22Rv1 (cell line): ENCODE measurements around the gene COX14.

Experiments
- H3K27ac ChIP-seq: fragments of 450-650 bp; 2 replicates; pipeline ENCODE4 v1.5.1; 2017
- ZFX ChIP-seq: fragments of 450-650 bp; IDR thresholded peaks from 2 replicates; pipeline ENCODE4 v1.6.1; 2017; ENCODE audit warnings: antibody characterized with exemption, borderline replicate concordance
- TF ChIP-seq, protein P1 (sequence below): fragments of 450-650 bp; IDR thresholded peaks from 2 replicates; pipeline ENCODE4 v1.5.1; 2017; ENCODE audit warnings: mild to moderate bottlenecking

The COX14 gene

DNA sequence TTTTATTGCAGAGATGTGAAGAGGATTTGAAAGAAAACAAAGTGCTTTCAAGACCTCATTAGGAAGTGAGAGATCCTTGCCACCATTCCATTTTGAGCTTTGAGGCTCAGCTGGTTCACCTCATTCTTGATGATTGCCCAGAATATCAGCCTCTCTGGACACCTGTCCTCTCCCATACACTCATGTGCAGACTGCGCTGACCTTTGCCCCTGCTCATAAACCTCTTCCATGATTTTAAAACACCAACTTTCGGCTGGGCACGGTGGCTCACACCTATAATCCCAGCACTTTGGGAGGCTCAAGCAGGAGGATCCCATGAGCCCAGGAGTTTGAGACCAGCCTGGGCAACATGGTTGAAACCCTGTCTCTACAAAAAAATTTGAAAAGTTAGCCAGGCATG is 8.9 kb downstream of the COX14 start:
- no peak for TF ChIP-seq ZFX
- TF ChIP-seq, protein P1, sequence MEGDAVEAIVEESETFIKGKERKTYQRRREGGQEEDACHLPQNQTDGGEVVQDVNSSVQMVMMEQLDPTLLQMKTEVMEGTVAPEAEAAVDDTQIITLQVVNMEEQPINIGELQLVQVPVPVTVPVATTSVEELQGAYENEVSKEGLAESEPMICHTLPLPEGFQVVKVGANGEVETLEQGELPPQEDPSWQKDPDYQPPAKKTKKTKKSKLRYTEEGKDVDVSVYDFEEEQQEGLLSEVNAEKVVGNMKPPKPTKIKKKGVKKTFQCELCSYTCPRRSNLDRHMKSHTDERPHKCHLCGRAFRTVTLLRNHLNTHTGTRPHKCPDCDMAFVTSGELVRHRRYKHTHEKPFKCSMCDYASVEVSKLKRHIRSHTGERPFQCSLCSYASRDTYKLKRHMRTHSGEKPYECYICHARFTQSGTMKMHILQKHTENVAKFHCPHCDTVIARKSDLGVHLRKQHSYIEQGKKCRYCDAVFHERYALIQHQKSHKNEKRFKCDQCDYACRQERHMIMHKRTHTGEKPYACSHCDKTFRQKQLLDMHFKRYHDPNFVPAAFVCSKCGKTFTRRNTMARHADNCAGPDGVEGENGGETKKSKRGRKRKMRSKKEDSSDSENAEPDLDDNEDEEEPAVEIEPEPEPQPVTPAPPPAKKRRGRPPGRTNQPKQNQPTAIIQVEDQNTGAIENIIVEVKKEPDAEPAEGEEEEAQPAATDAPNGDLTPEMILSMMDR: no peak
- no peak overlapping the region for H3K27ac ChIP-seq

DNA sequence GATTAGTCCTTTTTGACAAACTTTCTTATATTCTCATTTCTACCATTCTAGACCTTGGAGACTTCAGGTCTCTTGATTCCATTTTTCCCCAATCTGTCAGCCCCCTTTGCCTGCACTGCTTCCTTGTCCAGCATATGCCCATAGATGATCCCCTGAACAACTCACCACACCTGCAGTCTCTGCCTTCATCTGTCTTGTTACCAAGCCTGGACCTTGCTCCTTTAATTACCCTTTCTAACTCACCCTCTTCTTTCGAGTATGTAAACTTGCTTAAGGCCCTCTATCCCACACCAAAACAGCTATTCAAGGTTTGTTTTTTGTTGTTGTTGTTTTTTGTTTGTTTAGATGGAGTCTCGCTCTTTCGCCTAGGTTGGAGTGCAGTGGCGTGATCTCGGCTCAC is 9.6 kb downstream of the COX14 start:
- H3K27ac ChIP-seq: no peak overlapping the region
- TF ChIP-seq, protein P1: no peak
- no peak for TF ChIP-seq ZFX

DNA sequence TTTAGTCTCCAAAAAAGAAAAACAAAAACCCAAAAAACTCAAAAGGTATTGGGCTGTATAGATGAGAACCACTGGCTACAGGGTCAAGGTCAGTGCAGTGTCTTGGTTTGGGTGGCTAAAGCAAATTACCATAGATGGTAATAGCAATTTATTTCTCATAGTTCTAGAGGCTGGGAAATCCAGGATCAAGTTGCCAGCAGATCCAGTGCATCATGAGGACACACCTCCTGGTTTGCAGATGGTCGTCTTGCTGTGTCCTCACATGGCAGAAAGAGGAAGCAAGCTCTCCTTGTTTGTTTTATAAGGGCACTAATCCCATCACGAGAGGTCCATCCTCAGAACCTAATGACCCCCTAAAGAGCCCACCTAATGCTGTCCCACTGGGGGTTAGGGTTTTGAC is 11.2 kb downstream of the COX14 start:
- H3K27ac ChIP-seq: no peak overlapping the region
- no peak for TF ChIP-seq ZFX
- TF ChIP-seq, protein P1: no peak

DNA sequence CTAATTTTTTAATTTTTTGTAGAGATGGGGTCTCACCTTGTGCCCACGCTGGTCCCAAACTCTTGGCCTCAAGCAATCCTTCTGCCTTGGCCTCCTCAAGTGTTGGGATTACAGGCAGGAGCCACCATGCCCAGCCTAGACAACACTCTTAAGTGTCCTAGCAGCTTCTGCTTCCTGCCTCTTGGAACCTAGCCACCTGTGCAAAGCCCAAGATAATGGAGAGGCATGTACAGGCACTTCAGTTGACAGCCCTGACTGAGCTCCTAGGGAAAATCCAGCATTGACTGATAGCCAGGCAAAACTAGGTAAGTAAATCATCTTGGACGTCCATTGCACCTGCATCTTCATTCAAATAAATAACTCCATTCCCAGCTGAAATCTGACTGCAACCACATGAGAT is 15.5 kb downstream of the COX14 start:
- no peak overlapping the region for H3K27ac ChIP-seq
- TF ChIP-seq ZFX: no peak
- TF ChIP-seq, protein P1: no peak

DNA sequence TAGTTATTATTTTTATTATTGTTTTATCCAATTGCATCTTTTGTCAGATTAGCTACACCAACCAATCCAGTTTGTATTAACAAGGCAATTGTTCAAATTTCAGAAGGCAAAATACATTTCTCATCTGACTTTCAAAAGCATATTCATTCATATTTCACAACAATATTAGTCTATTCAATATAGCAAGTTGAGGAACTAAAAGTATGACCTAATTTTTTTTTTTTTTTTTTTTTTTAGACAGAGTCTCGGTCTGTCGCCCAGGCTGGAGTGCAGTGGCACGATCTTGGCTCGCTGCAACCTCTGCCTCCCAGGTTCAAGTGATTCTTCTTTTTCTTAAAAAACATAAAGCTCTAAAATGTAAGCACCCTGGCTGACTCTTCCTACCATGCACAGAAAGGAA is 17.3 kb downstream of the COX14 start:
- TF ChIP-seq, protein P1: no peak
- H3K27ac ChIP-seq: no peak overlapping the region

DNA sequence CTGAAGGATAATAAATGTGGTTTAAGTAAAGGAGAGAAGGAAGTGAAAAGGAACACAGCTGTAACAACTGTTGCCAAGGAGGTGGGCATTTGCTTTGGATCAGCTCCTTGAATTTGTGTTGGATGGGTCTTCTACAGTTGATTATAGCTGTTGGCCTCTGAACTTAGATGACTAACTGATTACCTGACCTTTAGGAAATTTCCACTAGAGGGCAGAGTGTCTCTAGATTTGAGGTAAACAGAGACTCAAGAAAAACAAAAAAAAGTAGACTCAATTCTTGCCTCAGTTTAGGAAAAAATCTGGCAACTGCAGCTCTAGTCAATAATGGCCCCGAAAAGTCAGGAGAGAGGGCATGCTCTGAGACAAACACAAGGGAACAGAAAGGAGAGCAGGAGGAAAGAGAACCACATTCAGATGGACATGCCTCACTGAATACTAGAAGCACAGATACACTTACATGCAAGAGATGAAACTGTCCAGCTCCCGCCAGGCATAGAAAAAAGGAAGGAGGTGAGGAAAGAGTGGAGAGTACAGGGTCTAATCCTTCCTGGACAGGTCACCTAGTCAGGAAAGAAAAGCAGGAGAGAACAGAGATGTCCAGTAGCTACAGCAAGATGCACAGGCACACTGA is 20.6 kb downstream of the COX14 start:
- TF ChIP-seq, protein P1: peak; percentile 91
- no peak for TF ChIP-seq ZFX
- H3K27ac ChIP-seq: no peak overlapping the region

DNA sequence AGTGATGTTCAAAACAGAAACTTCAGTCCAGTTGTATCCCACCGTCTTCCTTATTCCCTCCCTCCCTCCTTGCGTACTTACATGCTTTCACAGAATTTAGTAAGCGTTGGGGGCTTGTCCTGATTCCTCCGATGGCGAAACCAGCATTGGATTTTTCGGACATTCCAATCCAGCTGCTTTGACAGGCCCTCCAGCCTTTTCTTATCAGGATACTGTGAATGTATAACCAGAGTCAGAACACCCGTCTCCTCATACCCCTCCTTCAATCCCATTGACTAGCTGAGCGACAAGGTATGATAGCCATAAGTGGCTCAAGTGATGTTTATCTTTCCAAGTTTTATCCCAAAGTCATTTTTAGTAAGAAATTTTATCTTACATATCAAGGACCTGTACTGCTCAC is 31.0 kb downstream of the COX14 start:
- TF ChIP-seq ZFX: no peak
- TF ChIP-seq, protein P1: no peak
- no peak overlapping the region for H3K27ac ChIP-seq
